Measurements from ENCODE around the gene DPYSL5.

DPYSL5 gene

GRCh38 chr2:26846334-26847306, 1.3 kb upstream of the DPYSL5 start:
- DNase-seq, result peak; percentile 46 to 63

- DNase-seq, result no peak
Measured at GRCh38 chr2:26847307-26847654, 651 bp upstream of the DPYSL5 start.

GRCh38 chr2:26848336-26849055, 564 bp downstream of the DPYSL5 start:
- DNase-seq, result no peak

- no peak for DNase-seq
Measured at GRCh38 chr2:26849056-26849999, 1.4 kb downstream of the DPYSL5 start.

GRCh38 chr2:26850000-26850431, 2.1 kb downstream of the DPYSL5 start:
- DNase-seq, result no peak

- no peak for DNase-seq
Measured at GRCh38 chr2:26850505-26850904, 2.6 kb downstream of the DPYSL5 start.

GRCh38 chr2:26852405-26853306, 4.7 kb downstream of the DPYSL5 start:
- no peak for DNase-seq

- no peak for DNase-seq
Measured at GRCh38 chr2:26853751-26854150, 5.8 kb downstream of the DPYSL5 start.

GRCh38 chr2:26854283-26854827, 6.4 kb downstream of the DPYSL5 start:
- DNase-seq, result no peak

GRCh38 chr2:26855466-26855865, 7.5 kb downstream of the DPYSL5 start:
- DNase-seq, result no peak

GRCh38 chr2:26859622-26860021, 11.7 kb downstream of the DPYSL5 start:
- DNase-seq, result no peak

- no peak for DNase-seq
Measured at GRCh38 chr2:26860211-26860850, 12.4 kb downstream of the DPYSL5 start.

- no peak for DNase-seq
Measured at GRCh38 chr2:26861610-26862224, 13.8 kb downstream of the DPYSL5 start.

- DNase-seq, result no peak
Measured at GRCh38 chr2:26864226-26864625, 16.3 kb downstream of the DPYSL5 start.

- no peak for DNase-seq
Measured at GRCh38 chr2:26864646-26865045, 16.7 kb downstream of the DPYSL5 start.

GRCh38 chr2:26870585-26871095, 22.7 kb downstream of the DPYSL5 start:
- DNase-seq, result no peak

GRCh38 chr2:26873286-26873983, 25.5 kb downstream of the DPYSL5 start:
- DNase-seq, result no peak

GRCh38 chr2:26874514-26874913, 26.6 kb downstream of the DPYSL5 start:
- no peak for DNase-seq

- no peak for DNase-seq
Measured at GRCh38 chr2:26875065-26875634, 27.2 kb downstream of the DPYSL5 start.
